Measurements from ENCODE around the gene DPP6. TPM values are rescaled to one million over a fixed set of nuclear protein-coding genes. Genes with fewer than 3 reads are reported as not detected.

DPP6 gene
- total and polyA plus RNA-seq, 9 of the 15 experiments (the other 6 are each of a cell fraction or from before 2014, with no cell fraction given) = not detected

- TF ChIP-seq POU5F1 (IDR thresholded peaks at IDR 0.05; ENCODE audit: borderline replicate concordance, low read depth, low read length, partially characterized antibody) (no peak), YY1 (IDR thresholded peaks at IDR 0.05; ENCODE audit: borderline replicate concordance in 1 of 3, control insufficient read depth in 1 of 3, extremely low read depth in 1 of 3, insufficient read depth in 3 of 3, insufficient read length in 1 of 3, insufficient replicate concordance in 2 of 3, low read depth in 1 of 3, low read length in 2 of 3) (peak in 1 of 3 experiments; percentile 29), WHSC1 (IDR thresholded peaks at IDR 0.05; ENCODE audit: low read length) (no peak), TEAD1 (CRISPR knock-in tag; IDR thresholded peaks at IDR 0.05) (no peak), TBL1XR1 (IDR thresholded peaks at IDR 0.05; ENCODE audit: low read length in 2 of 2) (no peak), ATF7 (IDR thresholded peaks at IDR 0.05) (no peak), MECOM (CRISPR knock-in tag; IDR thresholded peaks at IDR 0.05) (no peak), LCOR (CRISPR knock-in tag; IDR thresholded peaks at IDR 0.05) (no peak), RAD21 (CRISPR knock-in tag; conservative IDR thresholded peaks at IDR 0.05 in 1 of 2, IDR thresholded peaks at IDR 0.05 in 1 of 2) (peak in 1 of 2 experiments; percentile 25; a peak in 2 of 4 replicates), E2F6 (IDR thresholded peaks at IDR 0.05; ENCODE audit: borderline replicate concordance in 1 of 2, extremely low read depth in 1 of 2, insufficient read depth in 1 of 2, insufficient read length in 1 of 2, low read depth in 1 of 2, low read length in 1 of 2, poor library complexity in 1 of 2, severe bottlenecking in 1 of 2) (peak in 1 of 2 experiments; percentile 39), ZBTB26 (CRISPR knock-in tag; IDR thresholded peaks at IDR 0.05) (no peak), KLF1 (tag; IDR thresholded peaks at IDR 0.05) (no peak), HMGXB4 (CRISPR knock-in tag; IDR thresholded peaks at IDR 0.05) (no peak), ATF6 (CRISPR knock-in tag; IDR thresholded peaks at IDR 0.05) (no peak), ZBTB12 (CRISPR knock-in tag; IDR thresholded peaks at IDR 0.05) (no peak)
These were observed 805.8 kb downstream of the DPP6 start (continued) for GRCh38 chr7:154857728-154858681.
